ENCODE data around the gene SERTM1. TPM values are rescaled to one million over a fixed set of nuclear protein-coding genes. Genes with fewer than 3 reads are reported as not detected.

SERTM1 gene
- total RNA-seq, 1 experiment from 2014 or later = 1.3 TPM

GRCh38 chr13:36675213-36675536, 1.4 kb downstream of the SERTM1 start (continued):
- TF ChIP-seq, protein P1, sequence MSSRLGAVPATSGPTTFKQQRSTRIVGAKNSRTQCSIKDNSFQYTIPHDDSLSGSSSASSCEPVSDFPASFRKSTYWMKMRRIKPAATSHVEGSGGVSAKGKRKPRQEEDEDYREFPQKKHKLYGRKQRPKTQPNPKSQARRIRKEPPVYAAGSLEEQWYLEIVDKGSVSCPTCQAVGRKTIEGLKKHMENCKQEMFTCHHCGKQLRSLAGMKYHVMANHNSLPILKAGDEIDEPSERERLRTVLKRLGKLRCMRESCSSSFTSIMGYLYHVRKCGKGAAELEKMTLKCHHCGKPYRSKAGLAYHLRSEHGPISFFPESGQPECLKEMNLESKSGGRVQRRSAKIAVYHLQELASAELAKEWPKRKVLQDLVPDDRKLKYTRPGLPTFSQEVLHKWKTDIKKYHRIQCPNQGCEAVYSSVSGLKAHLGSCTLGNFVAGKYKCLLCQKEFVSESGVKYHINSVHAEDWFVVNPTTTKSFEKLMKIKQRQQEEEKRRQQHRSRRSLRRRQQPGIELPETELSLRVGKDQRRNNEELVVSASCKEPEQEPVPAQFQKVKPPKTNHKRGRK (CRISPR knock-in tag; IDR thresholded peaks at IDR 0.05; ENCODE audit: borderline replicate concordance) = no peak
- TF ChIP-seq FOXK1 (CRISPR knock-in tag; IDR thresholded peaks at IDR 0.05) (no peak), ERG (CRISPR knock-in tag; IDR thresholded peaks at IDR 0.05) (no peak)
- TF ChIP-seq, protein P2, sequence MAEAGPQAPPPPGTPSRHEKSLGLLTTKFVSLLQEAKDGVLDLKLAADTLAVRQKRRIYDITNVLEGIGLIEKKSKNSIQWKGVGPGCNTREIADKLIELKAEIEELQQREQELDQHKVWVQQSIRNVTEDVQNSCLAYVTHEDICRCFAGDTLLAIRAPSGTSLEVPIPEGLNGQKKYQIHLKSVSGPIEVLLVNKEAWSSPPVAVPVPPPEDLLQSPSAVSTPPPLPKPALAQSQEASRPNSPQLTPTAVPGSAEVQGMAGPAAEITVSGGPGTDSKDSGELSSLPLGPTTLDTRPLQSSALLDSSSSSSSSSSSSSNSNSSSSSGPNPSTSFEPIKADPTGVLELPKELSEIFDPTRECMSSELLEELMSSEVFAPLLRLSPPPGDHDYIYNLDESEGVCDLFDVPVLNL (CRISPR knock-in tag; IDR thresholded peaks at IDR 0.05; ENCODE audit: borderline replicate concordance, low read depth) = no peak

- no peak for DNase-seq (ENCODE audit: low spot score)
- Mint-ChIP-seq H3K27ac (no peak overlapping the region), H3K4me3 (no peak overlapping the region), H3K27me3 (ENCODE audit: low read depth) (peaks cover 10% of the 10 kb centered on the region), H3K4me1 (peaks cover 8% of the 10 kb centered on the region), H3K36me3 (no peaks in the 10 kb centered on the region), H3K9me3 (peaks cover 7% of the 10 kb centered on the region)
- CTCF ChIA-PET = interaction anchor here (1.6 kb wide), 1 partner anchor 55 kb away, joined by 4 read pairs; no protein-coding TSS in a partner anchor
- POLR2A ChIA-PET = no interaction called here
- TF ChIP-seq CBFB (CRISPR knock-in tag; IDR thresholded peaks at IDR 0.05; ENCODE audit: low read depth) (no peak), SOX15 (CRISPR knock-in tag; IDR thresholded peaks at IDR 0.05) (no peak)
- ATAC-seq = no peak
Observed at GRCh38 chr13:36680913-36681312, 7.1 kb downstream of the SERTM1 start.

DNA sequence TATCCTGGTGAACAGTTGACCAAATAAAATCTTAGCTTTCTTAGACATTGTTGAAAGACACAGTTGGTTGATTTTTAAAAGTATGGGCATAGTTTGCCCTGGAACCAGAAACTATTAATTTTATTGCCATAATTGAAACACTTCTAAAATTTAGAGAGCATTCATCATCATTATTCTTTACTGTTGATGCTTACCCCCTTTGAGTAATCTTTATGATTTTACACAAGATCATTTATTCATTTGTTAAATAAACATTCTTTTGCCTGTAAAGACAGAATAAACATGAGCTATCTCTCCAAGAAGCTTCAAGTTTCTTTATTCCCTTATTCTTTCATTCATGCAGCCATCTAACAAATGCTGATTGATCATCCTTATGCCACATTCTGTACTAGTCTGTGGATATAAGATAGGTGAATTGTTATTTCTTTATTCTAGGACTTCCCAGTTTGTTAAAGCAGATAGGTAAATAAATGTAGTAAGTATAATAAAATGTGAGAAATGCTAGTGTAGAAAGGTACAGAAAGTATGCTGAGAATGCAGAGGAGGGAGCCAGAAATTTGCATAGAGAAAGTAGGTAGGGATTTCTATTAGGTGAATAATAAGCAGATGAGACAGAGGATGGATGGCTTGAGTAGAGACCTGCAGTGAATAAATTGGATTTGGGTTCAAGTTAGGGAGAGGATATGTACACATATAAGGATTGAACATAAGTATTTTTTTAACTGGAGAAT, 8.2 kb downstream of the SERTM1 start:
- Mint-ChIP-seq H3K4me3 (no peak overlapping the region), H3K9me3 (peaks cover 7% of the 10 kb centered on the region), H3K27me3 (ENCODE audit: low read depth) (peaks cover 2% of the 10 kb centered on the region; the same call in 1 of the 2 replicates), H3K27ac (no peak overlapping the region), H3K36me3 (no peaks in the 10 kb centered on the region), H3K4me1 (peaks cover 8% of the 10 kb centered on the region)
- POLR2A ChIA-PET = no interaction called here
- DNase-seq (ENCODE audit: low spot score) (no peak), ATAC-seq (no peak; the same call in 1 of the 2 replicates)
- CTCF ChIA-PET = interaction anchor here (1.6 kb wide), 1 partner anchor 54 kb away, joined by 4 read pairs; no protein-coding TSS in a partner anchor
- no peak for TF ChIP-seq ZNF423 (CRISPR knock-in tag; IDR thresholded peaks at IDR 0.05)
- no peak for TF ChIP-seq NFYB (CRISPR knock-in tag; conservative IDR thresholded peaks at IDR 0.05; ENCODE audit: low read depth)
- TF ChIP-seq ELF4 (CRISPR knock-in tag; IDR thresholded peaks at IDR 0.05; ENCODE audit: low read depth) = no peak
- no peak for TF ChIP-seq SP1 (CRISPR knock-in tag; conservative IDR thresholded peaks at IDR 0.05)
- TF ChIP-seq MYBL2 (CRISPR knock-in tag; IDR thresholded peaks at IDR 0.05) = no peak
- TF ChIP-seq CREB1 (CRISPR knock-in tag; IDR thresholded peaks at IDR 0.05) = no peak
- TF ChIP-seq TEAD4 (CRISPR knock-in tag; IDR thresholded peaks at IDR 0.05) = no peak
- TF ChIP-seq CBFB (CRISPR knock-in tag; IDR thresholded peaks at IDR 0.05; ENCODE audit: low read depth) = no peak
- TF ChIP-seq ZNF317 (CRISPR knock-in tag; IDR thresholded peaks at IDR 0.05; ENCODE audit: borderline replicate concordance, low read depth) = no peak
- TF ChIP-seq ATF2 (CRISPR knock-in tag; IDR thresholded peaks at IDR 0.05; ENCODE audit: borderline replicate concordance, low read depth) = no peak
- TF ChIP-seq, protein P3, sequence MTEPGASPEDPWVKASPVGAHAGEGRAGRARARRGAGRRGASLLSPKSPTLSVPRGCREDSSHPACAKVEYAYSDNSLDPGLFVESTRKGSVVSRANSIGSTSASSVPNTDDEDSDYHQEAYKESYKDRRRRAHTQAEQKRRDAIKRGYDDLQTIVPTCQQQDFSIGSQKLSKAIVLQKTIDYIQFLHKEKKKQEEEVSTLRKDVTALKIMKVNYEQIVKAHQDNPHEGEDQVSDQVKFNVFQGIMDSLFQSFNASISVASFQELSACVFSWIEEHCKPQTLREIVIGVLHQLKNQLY (CRISPR knock-in tag; IDR thresholded peaks at IDR 0.05) = no peak
- TF ChIP-seq TP53 (CRISPR knock-in tag; IDR thresholded peaks at IDR 0.05) = no peak
- TF ChIP-seq, protein P4, sequence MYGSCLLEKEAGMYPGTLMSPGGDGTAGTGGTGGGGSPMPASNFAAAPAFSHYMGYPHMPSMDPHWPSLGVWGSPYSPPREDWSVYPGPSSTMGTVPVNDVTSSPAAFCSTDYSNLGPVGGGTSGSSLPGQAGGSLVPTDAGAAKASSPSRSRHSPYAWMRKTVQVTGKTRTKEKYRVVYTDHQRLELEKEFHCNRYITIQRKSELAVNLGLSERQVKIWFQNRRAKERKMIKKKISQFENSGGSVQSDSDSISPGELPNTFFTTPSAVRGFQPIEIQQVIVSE (CRISPR knock-in tag; IDR thresholded peaks at IDR 0.05; ENCODE audit: borderline replicate concordance) = no peak
- TF ChIP-seq ZNF281 (CRISPR knock-in tag; IDR thresholded peaks at IDR 0.05) = no peak
- TF ChIP-seq USF1 (CRISPR knock-in tag; IDR thresholded peaks at IDR 0.05) = no peak
- TF ChIP-seq, protein P5, sequence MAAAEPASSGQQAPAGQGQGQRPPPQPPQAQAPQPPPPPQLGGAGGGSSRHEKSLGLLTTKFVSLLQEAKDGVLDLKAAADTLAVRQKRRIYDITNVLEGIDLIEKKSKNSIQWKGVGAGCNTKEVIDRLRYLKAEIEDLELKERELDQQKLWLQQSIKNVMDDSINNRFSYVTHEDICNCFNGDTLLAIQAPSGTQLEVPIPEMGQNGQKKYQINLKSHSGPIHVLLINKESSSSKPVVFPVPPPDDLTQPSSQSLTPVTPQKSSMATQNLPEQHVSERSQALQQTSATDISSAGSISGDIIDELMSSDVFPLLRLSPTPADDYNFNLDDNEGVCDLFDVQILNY (CRISPR knock-in tag; IDR thresholded peaks at IDR 0.05) = no peak

All from WTC11 (cell line).